HG03025 (cell line): ENCODE data around the gene IL17RC.

Source experiments
- ATAC-seq: cut with Tn5 transposase; IDR thresholded peaks from one replicate; pipeline ENCODE4 v1.9.1; 2021; ENCODE audit warnings: mild to moderate bottlenecking, moderate library complexity; ENCODE audit not compliant: unreplicated experiment, low FRiP score

Gene IL17RC

DNA sequence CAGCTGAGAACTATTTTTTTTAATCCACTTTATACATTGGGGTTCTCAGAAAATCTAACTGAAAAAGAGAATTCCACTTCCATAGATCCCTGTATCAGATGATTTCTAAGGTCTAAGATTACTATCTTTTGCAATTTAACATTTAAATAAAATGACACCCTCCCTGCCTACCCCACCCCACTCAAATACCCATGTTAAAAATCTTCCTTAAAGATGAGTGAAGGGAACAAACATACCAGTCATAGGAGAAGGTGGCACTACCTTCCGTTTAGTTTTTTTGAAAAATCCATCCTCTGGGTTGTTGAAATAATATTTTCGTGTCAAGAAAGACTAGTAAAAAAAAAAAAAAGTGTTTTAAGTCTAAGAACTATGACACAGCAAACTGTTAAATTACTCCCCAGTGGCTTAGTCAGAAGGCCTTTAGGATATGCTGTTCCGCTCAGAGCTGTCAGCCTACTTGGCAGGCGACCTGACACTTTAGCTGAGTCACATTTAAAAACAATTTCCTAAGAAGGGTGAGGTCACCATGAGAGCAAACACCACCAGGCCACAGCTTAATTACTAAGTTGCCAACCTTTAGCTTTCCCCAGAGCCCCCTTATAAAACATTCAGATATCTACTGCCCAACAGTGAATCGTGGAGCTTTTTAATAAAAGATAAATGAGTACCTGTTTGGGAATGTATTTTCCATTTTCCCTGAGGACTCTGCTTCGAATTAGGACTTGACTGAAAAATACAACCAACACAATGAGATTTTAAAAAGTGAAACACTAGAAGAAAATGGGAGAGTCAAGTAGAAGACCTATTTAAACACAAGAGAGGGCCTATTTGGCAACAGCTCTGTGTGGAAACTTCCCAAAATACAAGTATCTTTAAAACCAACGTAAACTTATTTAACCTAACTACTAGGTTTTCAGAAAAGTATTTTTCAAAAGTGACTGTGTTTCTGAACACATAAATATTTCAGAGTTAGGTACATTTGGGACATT is 60.1 kb downstream of the IL17RC start:
- ATAC-seq, result no peak

DNA sequence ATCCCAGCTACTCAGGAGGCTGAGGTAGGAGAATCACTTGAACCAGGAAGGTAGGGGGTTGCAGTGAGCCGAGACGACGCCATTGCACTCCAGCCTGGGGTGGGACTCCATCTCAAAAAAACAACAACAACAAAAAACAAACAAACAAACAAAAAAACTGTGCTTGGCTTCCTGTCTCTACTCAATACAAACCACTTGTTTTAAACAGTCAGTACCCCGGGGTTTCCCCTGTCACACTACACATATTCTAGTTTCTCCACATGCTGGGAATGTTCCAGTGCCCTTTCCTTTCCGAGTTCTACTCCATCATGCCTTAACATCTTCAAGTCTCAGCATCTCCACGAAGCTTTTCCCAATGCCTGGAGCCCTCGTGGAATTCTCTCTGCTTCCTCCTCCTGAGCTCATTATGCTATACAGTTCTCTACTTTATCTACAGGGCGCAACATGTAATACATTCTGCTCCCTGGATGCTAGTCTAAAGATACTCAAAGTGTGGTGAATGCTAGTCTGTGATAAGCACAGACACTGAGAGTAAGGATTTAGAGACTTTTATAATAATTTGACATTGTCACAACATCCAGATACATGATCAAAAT is 61.9 kb downstream of the IL17RC start:
- no peak for ATAC-seq

- ATAC-seq, result no peak
Measured at GRCh38 chr3:9980251-9980650, 63.4 kb downstream of the IL17RC start.
